ENCODE results near the gene ADD3.

GRCh38 chr10:110051487-110051886 lies 43.7 kb downstream of the ADD3 start:
- TF ChIP-seq ARNT (IDR thresholded peaks at IDR 0.05) (no peak), SP1 (IDR thresholded peaks at IDR 0.05) (no peak), FOXK2 (IDR thresholded peaks at IDR 0.05) (no peak), ELF4 (IDR thresholded peaks at IDR 0.05) (no peak), L3MBTL2 (conservative IDR thresholded peaks at IDR 0.05) (no peak), ZNF384 (IDR thresholded peaks at IDR 0.05) (no peak), BHLHE40 (IDR thresholded peaks at IDR 0.05; ENCODE audit: borderline replicate concordance) (no peak), FOXM1 (IDR thresholded peaks at IDR 0.05; ENCODE audit: borderline replicate concordance) (no peak), NFRKB (IDR thresholded peaks at IDR 0.05) (no peak), HDGF (IDR thresholded peaks at IDR 0.05; ENCODE audit: borderline replicate concordance) (no peak), FOXA1 (IDR thresholded peaks at IDR 0.05) (no peak), TARDBP (IDR thresholded peaks at IDR 0.05) (no peak)
